BJ (cell line): ENCODE measurements around the gene NDUFS3. TPM values are rescaled to one million over a fixed set of nuclear protein-coding genes. Genes with fewer than 3 reads are reported as not detected.

Source experiments
- CTCF ChIA-PET: fragments of 350-600 bp; formaldehyde crosslinking; extraction: SDS; loops from one replicate; lab custom pipeline; 2021; ENCODE audit warnings: antibody characterized with exemption, inconsistent platforms; lab: Yijun Ruan, JAX
- POLR2A ChIA-PET: fragments of 300-600 bp; sonication (Branson Sonifier 250); formaldehyde crosslinking; extraction: SDS; loops from one replicate; lab custom pipeline; 2021; ENCODE audit warnings: antibody characterized with exemption; lab: Charles Lee
- DNase-seq: peaks from one replicate; pipeline ENCODE4 v3.0.0-alpha.2; 2011; ENCODE audit warnings: low read depth
- H3K27me3 ChIP-seq: 2 replicates; pipeline ENCODE4 v1.6.0; 2011; ENCODE audit warnings: low read length; ENCODE audit not compliant: control insufficient read depth, insufficient read depth
- H3K36me3 ChIP-seq: 2 replicates; pipeline ENCODE4 v1.5.1; 2011; ENCODE audit warnings: low read length; ENCODE audit not compliant: control insufficient read depth, insufficient read depth
- H3K4me3 ChIP-seq: 2 replicates; pipeline ENCODE4 v1.5.1; 2011; ENCODE audit warnings: low read depth, mild to moderate bottlenecking, control low read depth, low read length
- CTCF ChIP-seq: IDR thresholded peaks from 2 replicates; pipeline ENCODE4 v1.5.1; 2011; ENCODE audit warnings: low read depth, mild to moderate bottlenecking, control low read depth, inconsistent platforms, low read length, moderate library complexity; ENCODE audit not compliant: insufficient read depth
- polyA plus RNA-seq: library from polyadenylated mRNA; depleted of rRNA; stranded (reverse); fragments of >200 nt; gene quantifications from 2 replicates; pipeline ENCODE4 v1.2.3, GENCODE V29; 2011

NDUFS3 gene
- polyA plus RNA-seq, 1 experiment, result 98.0 TPM

GRCh38 chr11:47587723-47588326, 9.0 kb downstream of the NDUFS3 start:
- Histone ChIP-seq H3K36me3 (peaks cover 6% of the 10 kb centered on the region), H3K4me3 (no peak overlapping the region), H3K27me3 (peaks cover 20% of the 10 kb centered on the region)
- DNase-seq, result no peak
- CTCF ChIA-PET, result interaction anchor here (0.6 kb wide), 1 partner anchor 8 kb away, joined by 3 read pairs; no protein-coding TSS in a partner anchor
- POLR2A ChIA-PET, result no interaction called here
- no peak for TF ChIP-seq CTCF

DNA sequence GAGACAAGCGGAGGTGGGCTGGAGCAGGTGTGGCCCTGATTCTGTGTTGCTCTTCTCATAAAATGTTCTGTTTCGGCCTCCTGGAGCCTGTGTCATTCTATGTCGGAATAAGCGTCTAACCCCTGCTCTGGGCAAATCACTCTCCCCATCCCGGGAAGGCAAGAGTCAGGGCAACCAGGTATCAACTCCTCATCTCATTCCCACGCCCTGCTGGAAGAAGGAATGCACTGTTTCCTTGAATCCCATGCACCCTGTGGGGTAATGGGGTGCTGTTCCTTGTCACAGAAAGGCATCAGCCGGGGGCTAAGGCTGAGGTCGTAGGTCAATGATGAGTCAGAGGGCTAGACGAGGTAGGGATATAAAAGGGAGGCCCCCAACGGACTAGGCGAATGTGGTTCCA, 10.2 kb downstream of the NDUFS3 start:
- H3K36me3 ChIP-seq, result no peaks in the 10 kb centered on the region; the same call in 1 of the 2 replicates
- TF ChIP-seq CTCF, result no peak
- H3K4me3 ChIP-seq, result no peak overlapping the region
- ChIA-PET POLR2A (no interaction called here), CTCF (no interaction called here)
- peaks cover 31% of the 10 kb centered on the region for H3K27me3 ChIP-seq
- DNase-seq, result no peak

DNA sequence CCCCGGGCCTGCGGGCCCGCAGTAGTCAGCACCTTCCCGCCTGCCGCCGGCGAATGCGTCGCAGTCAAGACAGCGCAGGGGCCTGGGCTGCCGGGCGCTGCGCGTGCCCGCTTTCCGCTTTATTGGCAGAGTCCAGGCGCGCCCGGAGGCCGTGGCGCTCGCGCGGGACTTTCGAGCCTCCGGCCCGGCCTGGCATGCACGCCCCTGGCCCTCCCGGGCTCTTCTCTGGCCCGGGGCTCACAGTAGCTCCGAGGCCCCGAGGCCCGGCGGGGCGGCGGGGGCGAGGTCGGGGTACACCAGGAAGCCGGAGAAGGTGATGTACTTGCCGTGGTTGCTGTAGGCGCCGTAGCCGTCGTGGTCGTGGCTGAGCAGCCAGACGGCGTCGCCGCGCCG, 10.7 kb downstream of the NDUFS3 start:
- H3K27me3 ChIP-seq, result peaks cover 35% of the 10 kb centered on the region
- DNase-seq, result no peak
- ChIA-PET POLR2A (no interaction called here), CTCF (no interaction called here)
- TF ChIP-seq CTCF, result no peak
- peak overlapping the region; percentile 0; the same call in 1 of the 2 replicates for H3K4me3 ChIP-seq
- H3K36me3 ChIP-seq, result no peaks in the 10 kb centered on the region

GRCh38 chr11:47589977-47590861, 11.3 kb downstream of the NDUFS3 start:
- ChIA-PET POLR2A (no interaction called here), CTCF (no interaction called here)
- no peak for DNase-seq
- H3K27me3 ChIP-seq, result peaks cover 41% of the 10 kb centered on the region
- H3K4me3 ChIP-seq, result peak overlapping the region; percentile 0; the same call in 1 of the 2 replicates
- TF ChIP-seq CTCF, result no peak
- H3K36me3 ChIP-seq, result no peaks in the 10 kb centered on the region

DNA sequence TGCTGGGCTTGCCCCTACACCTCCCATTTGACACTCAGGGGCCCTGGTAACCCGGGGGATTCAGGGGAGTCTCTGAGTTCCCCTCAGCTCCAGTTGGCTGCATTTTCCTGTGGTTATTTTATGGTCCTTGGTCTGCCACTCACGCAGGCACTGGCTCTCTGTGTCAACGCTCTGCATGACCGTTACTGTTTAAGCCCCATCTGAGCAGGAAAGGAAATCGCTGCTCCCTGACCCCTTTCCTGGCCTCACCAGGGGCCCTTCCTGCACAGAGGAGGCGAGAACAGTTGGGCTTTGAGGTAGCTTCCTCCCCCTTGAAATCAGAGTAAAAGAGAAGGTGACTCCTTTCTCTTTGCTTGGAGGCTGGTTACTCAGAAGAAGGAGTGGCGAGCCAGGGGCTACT, 12.9 kb downstream of the NDUFS3 start:
- Histone ChIP-seq H3K27me3 (peaks cover 45% of the 10 kb centered on the region), H3K4me3 (no peak overlapping the region), H3K36me3 (no peaks in the 10 kb centered on the region)
- POLR2A ChIA-PET, result interaction anchor here (0.7 kb wide), 1 partner anchor 104 kb away, joined by 11 read pairs; no protein-coding TSS in a partner anchor
- CTCF ChIA-PET, result interaction anchor here (0.7 to 2.0 kb wide), 3 partner anchors 10 to 25 kb away, joined by 3 to 7 read pairs (median 5); no protein-coding TSS in a partner anchor
- no peak for DNase-seq
- TF ChIP-seq CTCF, result no peak
